ELR (cell line): ENCODE data around the gene SAMD4A.

Source experiments
- DNase-seq: peaks from one replicate; pipeline ENCODE4 v3.0.0-alpha.2; 2015; ENCODE audit warnings: low read depth

Gene SAMD4A

GRCh38 chr14:54566410-54567223 lies at the start of gene SAMD4A:
Gene SAMD4A, plus strand, starts transcription at chr14:54567128. Its CDS starts 789 bp downstream, at chr14:54567917.
- DNase-seq: peak; percentile 88

- no peak for DNase-seq
These were observed 42.5 kb upstream of the SAMD4A start for GRCh38 chr14:54524410-54524809.

DNA sequence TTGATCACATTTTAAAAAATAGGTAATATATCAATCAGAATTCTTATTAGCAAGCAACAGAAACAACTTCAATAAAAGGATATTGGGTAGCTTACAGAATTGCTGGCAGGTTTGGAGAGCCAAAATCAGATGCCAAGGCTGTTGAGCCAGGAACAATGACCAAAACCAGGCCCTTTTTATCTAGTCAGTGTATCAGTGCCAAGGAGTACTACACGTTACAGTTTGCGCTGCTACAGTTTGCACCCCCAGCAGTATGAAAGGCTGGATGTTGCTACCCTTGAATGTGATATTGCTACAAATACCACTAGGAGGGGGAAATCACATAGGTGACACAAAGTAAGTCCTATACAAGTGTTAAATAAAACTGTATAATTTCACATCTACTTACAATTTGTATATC lies 38.0 kb upstream of the SAMD4A start:
- no peak for DNase-seq

DNA sequence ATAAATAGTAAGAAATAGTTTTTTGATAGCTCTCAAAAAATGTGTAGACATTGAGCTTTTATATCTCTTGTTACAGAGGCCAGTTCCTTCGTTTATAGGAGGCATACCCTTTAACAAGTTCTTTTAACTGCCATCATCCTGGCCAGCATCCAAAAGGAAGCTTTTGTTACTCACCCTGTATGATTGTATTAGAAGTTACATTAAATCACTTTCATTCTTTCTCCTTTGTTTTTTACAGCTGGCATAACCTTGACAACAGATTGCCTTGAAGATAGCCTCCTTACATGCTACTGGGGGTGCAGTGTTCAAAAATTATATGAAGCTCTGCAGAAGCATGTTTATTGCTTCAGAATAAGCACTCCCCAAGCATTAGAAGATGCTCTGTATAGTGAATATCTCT lies 37.1 kb upstream of the SAMD4A start:
- DNase-seq: peak; percentile 75

DNA sequence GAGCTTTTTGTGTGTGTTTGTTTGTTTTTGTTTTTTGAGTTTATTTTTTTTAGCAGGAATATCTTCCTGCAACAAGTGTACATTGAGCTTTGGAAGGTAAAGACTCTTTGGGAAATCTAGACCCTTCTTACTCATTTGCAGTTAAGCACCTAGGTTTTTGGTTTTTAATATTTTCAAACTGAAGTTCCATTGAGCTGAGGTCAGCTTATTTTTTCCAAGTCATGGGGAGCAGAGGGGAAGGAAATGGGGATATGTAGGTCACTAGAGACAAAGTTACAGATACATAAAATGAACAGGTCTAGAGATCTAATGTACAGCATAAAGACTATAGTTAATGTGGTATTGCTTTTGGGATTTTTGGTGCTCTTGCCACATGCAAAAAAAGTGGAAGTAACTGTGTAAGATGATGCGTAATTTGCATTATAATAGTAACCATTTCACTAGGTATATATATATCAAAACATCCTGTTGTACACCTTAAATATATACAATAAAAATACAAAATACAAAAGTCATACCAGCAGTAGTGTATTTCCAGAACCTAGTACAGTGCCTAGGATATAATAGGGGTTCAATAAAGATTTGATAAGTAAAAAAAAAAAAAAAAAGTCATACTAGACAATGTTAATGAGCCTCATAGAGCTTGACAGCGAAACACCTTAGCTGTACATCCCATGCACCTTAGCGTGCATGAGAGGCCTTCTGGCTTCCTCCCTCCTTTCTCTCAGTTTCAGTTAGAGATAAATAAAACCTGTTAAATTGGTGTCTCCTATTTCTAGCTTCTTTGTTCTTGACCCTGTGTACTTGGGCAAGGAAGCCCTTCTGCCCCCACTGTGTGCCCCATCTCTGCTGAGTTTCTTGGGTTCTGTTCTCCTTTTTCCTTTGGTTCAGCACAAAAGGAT lies 34.6 kb upstream of the SAMD4A start:
- no peak for DNase-seq

DNA sequence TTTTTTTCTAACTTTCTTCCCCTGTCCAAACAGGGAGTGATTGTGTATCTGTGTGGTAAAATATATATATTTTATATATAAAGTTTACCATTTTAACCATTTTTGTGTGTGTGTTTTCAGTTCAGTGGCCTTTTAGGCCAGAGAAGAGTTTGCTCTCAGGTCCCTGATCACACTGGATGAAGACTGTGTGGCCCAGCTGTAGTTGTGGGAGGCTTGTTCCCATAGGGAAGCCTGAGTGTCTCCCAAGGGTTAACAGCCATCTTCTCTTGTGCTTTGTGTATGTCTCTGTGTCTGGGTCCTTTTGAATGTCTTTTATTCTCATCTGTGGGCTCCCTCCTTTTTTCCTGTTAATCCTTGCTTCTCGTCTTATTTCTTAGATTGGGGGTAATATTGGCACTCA lies 33.8 kb upstream of the SAMD4A start:
- DNase-seq: no peak

GRCh38 chr14:54535126-54535525 lies 31.8 kb upstream of the SAMD4A start:
- peak; percentile 25 for DNase-seq

GRCh38 chr14:54535646-54536045 lies 31.3 kb upstream of the SAMD4A start:
- no peak for DNase-seq

DNA sequence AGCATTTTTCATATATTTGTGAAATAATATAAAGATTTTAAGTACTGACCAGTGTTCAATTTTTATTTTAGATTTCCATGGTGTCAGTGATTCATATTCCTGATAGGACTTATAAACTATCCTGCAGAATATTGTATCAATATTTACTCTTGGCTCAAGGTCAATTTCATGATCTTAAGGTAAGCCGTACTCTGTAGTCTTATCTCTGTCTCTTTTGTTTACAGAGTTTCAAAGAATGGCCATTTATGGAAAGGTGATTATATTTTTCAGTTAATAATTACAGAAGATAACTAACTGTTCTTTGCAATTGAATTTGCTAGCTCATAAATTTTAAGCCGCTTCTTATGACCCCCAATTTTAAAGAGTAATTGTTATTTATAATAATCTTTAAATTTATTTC lies 29.3 kb upstream of the SAMD4A start:
- no peak for DNase-seq

GRCh38 chr14:54538055-54538454 lies 28.9 kb upstream of the SAMD4A start:
- no peak for DNase-seq

- no peak for DNase-seq
These were observed 19.3 kb upstream of the SAMD4A start for GRCh38 chr14:54547583-54547982.

- no peak for DNase-seq
These were observed 18.4 kb upstream of the SAMD4A start for GRCh38 chr14:54548491-54548890.

GRCh38 chr14:54549862-54550261 lies 17.1 kb upstream of the SAMD4A start:
- DNase-seq: peak; percentile 23

GRCh38 chr14:54550514-54550913 lies 16.4 kb upstream of the SAMD4A start:
- no peak for DNase-seq

DNA sequence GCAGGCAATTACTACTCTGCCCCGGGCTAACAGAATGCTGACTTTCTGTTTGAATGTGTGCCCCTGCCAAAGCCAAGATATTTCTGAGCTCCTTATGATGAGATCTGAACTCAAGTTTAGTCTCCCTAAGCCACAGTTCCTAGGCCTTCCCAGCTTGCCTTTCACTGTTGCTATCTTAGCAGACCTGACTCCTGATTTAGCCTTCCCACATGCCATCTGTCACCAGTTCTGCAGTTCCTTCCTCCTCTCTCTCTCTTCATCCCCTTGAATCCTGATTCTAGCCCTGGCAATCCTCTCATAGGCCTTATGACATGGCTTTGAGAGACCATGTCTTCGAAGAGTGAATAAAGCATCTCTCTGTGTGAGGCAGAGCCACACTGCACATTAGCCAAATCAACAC lies 12.5 kb upstream of the SAMD4A start:
- no peak for DNase-seq

DNA sequence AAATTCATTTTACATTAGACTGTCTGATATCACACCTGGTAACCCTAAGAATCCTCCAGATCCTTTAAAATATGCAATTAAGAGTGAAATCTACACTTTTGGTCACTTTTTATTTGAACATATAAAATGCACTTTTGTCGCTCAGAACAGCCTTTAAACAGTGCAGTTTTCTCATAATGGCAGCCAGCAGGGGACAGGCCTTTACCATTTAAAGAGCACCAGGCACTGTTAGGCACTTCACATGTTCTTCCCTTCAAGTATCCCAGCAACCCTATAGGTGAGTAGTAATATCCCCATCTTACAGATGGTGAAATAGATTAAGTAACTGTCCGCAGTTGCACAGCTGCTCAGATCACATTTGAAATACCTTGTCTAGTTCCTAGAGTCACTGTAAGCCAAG lies 11.3 kb upstream of the SAMD4A start:
- peak; percentile 24 for DNase-seq

- DNase-seq: no peak
These were observed 10.4 kb upstream of the SAMD4A start for GRCh38 chr14:54556535-54556934.

DNA sequence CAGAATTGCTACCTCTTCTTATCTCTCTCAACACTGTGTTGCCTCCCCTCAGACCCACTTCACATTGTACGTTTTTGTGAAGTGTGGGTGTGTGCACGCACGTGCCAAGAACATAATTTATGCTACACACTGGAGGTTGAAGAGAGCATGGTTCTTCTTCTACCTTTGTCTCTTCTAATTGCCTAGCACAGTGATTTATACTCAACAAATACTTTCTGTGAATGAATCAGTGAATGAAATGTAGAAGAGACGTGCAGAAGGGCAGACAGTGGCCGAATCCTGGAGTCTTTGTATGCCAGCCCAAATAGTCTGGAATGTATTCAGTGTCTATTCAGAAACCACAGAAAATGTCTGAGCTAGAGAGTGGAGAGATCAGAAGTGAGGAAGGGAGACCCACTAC lies 4.6 kb upstream of the SAMD4A start:
- DNase-seq: peak; percentile 44

GRCh38 chr14:54564071-54564867 lies 2.7 kb upstream of the SAMD4A start:
- DNase-seq: peak; percentile 76

- DNase-seq: peak; percentile 80
These were observed 1.8 kb upstream of the SAMD4A start for GRCh38 chr14:54564868-54565784.

DNA sequence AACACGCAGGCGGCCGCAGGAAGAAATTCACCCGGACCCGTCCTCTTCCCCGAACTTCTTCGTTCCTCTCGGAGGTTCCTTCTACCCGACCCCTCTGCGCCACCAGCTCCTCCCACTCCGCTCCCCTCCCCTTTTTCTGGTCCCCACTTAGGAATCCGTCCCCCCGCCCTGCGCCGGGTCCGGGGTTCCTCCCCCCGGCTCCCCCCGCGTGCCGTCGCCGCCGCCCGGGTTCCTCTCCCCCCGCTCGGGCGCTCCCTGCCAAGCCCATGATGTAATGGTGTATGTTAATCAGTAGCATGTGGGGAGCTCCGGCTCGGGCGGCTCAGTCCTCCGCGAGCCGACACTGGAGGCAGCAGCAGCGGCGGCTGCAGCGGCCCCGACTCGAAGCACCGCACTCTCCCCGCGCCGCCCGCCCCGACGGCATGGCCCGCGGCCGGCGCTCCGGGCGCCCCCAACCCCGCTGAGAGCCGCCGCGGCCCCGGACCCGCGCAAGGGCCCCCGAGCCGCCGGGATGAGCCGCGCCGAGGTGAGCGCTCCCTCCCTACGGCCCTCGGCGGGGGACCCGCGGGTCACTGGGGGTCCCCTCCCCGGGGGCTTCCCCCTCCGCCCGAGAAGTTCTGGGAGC lies 1.0 kb upstream of the SAMD4A start:
- peak; percentile 92 for DNase-seq
